Choroid plexus epithelial cell (primary cell): ENCODE measurements around the gene SLC38A10.

Experiments
- DNase-seq: peaks from one replicate; pipeline ENCODE4 v3.0.0-alpha.2; 2010; ENCODE audit warnings: low read depth
- H3K4me3 ChIP-seq: 2 replicates; pipeline ENCODE4 v1.5.1; 2011; ENCODE audit warnings: low read depth, mild to moderate bottlenecking, control low read depth, low read length, moderate library complexity
- CTCF ChIP-seq: conservative IDR thresholded peaks from 2 replicates; pipeline ENCODE4 v1.5.1; 2011; ENCODE audit warnings: low read depth, mild to moderate bottlenecking, control low read depth, inconsistent platforms, low read length, moderate library complexity

The SLC38A10 gene

DNA sequence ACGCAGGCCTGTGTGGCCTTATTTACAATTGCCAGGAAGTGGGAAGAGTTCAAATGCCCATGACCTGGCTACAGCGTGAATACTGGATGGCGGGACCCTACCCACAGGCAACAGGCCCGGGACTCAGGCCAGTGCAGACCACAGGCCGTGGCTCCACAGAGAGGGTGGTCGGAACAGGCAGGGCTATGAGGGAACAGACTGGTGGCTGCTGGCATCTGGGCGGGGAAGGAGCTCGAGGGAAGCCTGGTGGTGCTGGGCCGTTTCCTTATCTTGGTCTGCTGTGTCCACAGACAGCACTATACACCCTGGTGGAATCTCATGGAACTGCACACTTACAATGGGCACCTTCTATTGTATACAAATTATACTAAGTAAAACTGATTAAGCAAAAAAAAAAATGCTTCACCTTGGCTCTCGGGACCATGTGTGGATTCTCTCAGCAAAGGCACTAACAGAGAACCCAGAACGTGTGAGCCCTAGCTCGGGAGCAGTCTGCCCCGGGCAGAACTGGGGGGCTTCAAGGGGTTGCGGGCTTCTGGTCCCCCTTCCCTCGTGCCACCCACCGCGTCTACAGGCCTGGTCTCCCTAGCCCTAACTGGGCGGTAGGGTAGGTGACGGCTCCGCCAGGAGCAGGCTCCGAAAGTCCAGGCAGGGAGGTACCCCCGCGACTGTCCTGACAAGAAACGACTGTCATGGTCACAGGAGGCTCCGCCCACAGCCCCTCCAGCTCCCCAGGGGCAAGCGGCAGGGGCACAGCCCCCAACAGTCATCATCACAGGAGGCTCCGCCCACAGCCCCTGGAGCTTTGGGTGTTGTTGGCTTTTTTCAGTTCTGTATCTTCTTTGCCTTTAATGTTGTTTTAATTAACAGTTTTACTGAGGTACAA lies 94.2 kb downstream of the SLC38A10 start:
- TF ChIP-seq CTCF: peak; percentile 73
- peak; percentile 89 for DNase-seq
- H3K4me3 ChIP-seq: no peak overlapping the region

GRCh38 chr17:81200201-81200600 lies 94.9 kb downstream of the SLC38A10 start:
- H3K4me3 ChIP-seq: no peak overlapping the region
- no peak for TF ChIP-seq CTCF

GRCh38 chr17:81199482-81199830 lies 95.7 kb downstream of the SLC38A10 start:
- no peak for DNase-seq
- no peak for TF ChIP-seq CTCF
- no peak overlapping the region for H3K4me3 ChIP-seq

More at GRCh38 chr17:81200201-81200600, 94.9 kb downstream of the SLC38A10 start:
- no peak for DNase-seq

GRCh38 chr17:81198826-81199481 lies 96.2 kb downstream of the SLC38A10 start:
- TF ChIP-seq CTCF: no peak
- H3K4me3 ChIP-seq: no peak overlapping the region
- no peak for DNase-seq

- no peak for TF ChIP-seq CTCF
- DNase-seq: no peak
- no peak overlapping the region for H3K4me3 ChIP-seq
These were observed 97.1 kb downstream of the SLC38A10 start for GRCh38 chr17:81197831-81198490.

DNA sequence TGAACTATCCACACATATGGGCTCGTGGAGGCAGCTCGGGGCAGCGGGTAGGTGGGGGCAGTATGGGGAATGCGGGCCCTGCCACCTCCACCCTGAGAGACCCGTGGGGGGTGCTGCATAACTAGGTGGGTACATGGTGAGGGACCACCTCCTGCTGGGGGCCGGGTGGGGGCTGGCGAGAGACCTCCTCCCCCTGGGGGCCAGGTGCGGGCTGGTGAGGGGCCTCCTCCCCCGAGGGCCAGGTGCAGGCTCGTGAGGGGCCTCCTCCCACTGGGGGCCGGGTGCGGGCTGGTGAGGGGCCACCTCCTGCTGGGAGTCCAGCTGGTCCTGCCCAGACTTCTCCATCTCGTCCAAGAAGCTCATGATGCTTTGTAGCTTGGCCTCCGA lies 97.7 kb downstream of the SLC38A10 start:
- DNase-seq: no peak
- no peak overlapping the region for H3K4me3 ChIP-seq
- no peak for TF ChIP-seq CTCF
